B cell (primary cell): Measurements from ENCODE around the gene ATP9B.

Experiments used
- EZH2 ChIP-seq: IDR thresholded peaks from 2 replicates; pipeline ENCODE4 v1.6.1; 2012; ENCODE audit warnings: borderline replicate concordance, low read depth, mild to moderate bottlenecking, moderate library complexity, low read length; ENCODE audit not compliant: insufficient read depth, poor library complexity, severe bottlenecking
- TF ChIP-seq, protein P1 (sequence below): fragments of 200-600 bp; IDR thresholded peaks from one replicate; pipeline ENCODE4 v1.8.0; 2022; ENCODE audit warnings: antibody characterized with exemption, mild to moderate bottlenecking

DNA sequence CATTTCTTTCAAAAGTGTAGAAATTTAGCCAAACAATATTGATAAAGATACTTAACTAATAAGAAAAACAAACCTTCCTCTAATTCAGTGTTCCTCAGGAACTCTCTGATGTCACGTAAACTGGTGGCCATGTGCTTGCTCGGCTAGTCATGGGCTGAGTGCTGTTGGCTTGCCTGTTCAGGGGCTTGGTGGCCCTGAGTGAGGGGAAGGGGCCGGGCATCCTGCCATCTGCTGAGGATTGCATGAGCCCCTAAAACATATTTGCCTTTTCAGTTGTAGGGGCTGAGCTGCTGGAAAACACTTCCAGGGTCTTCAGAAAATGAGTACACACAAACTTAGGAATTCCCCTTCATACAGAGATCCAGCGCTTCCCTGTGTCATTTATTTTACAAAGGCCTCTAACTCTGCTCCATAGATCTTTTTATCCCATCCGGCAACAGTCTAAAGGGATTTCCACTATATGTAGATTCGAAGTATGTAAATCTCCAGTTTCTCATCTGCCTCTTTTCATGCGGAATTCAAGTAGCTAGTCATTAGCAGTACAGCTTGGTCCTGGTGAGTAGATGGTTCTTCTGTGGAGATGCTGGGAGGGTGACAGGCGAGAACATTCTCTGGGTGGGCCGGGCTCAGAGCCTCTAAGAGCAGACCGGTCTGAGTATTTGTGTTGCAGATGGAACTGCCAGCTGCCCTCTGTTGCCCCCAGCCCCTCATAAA, 306.4 kb downstream of the ATP9B start:
- TF ChIP-seq, protein P1, sequence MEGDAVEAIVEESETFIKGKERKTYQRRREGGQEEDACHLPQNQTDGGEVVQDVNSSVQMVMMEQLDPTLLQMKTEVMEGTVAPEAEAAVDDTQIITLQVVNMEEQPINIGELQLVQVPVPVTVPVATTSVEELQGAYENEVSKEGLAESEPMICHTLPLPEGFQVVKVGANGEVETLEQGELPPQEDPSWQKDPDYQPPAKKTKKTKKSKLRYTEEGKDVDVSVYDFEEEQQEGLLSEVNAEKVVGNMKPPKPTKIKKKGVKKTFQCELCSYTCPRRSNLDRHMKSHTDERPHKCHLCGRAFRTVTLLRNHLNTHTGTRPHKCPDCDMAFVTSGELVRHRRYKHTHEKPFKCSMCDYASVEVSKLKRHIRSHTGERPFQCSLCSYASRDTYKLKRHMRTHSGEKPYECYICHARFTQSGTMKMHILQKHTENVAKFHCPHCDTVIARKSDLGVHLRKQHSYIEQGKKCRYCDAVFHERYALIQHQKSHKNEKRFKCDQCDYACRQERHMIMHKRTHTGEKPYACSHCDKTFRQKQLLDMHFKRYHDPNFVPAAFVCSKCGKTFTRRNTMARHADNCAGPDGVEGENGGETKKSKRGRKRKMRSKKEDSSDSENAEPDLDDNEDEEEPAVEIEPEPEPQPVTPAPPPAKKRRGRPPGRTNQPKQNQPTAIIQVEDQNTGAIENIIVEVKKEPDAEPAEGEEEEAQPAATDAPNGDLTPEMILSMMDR: no peak
- no peak for TF ChIP-seq EZH2
